Stimulated activated CD4-positive, alpha-beta T cell treated with anti-CD3 and anti-CD28 coated beads, TNF-alpha, amount 100 ng/mL, for 48 hours (primary cell): Measurements from ENCODE around the gene KDM4B.
"Not testable (repeated sequence)": the region's sequence is repeated elsewhere in the genome, so short reads cannot be mapped to it uniquely, and the experiment has no call there.

Experiments used
- DNase-seq, 3 donors: peaks; one replicate each; pipeline ENCODE4 v3.0.0-alpha.2; 2020; ENCODE audit warnings: low read depth in 3 of 3

KDM4B gene

DNA sequence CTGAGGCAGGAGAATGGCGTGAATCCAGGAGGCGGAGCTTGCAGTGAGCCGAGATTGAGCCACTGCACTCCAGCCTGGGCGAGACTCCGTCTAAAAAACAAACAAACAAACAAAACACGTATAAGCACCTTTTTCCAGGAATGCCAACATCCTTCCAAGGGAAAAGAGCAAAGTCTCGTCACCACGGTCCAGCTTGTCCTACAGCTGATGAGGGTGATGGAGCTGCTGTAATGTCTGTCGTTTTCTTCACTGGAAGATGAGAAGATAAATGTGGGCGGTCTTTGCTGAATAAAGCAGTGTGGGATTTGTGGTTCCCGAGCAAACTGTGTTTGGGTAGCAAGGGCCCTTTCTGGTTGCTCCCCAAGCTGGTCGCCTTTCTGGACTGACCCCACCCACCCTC is 205.1 kb downstream of the KDM4B start:
- no peak for DNase-seq

DNA sequence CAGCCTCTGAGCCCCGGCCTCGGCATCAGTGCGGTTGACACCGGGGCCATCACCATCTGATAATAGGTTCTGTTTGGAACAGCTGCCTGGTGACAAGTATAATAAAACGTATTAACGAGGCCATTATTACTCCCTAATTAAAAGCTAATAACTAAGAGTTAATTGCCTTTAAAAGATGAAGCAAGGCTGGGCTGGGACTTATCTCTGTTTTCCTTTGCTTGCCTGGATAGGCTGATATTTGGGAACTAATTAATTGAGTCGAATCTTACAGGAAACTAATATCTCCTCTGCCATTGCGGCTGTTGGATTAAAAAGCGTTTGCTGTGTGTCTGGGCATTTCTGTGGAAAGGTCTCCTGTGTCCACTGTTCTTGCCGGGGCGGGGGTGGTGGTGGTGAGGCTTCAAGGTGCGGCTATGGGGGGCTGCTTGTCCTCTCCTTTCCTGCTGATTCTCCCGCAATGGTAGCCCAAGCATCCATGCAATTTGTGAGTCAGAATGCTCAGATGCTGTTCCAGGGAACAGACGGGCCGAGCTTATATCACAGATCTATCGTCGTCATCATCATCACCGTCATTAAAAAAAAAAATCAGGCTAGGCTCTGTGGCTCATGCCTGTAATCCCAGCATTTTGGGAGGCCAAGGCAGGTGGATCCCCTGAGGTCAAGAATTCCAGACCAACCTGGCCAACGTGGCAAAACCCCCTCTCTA is 209.0 kb downstream of the KDM4B start:
- no peak for DNase-seq

DNA sequence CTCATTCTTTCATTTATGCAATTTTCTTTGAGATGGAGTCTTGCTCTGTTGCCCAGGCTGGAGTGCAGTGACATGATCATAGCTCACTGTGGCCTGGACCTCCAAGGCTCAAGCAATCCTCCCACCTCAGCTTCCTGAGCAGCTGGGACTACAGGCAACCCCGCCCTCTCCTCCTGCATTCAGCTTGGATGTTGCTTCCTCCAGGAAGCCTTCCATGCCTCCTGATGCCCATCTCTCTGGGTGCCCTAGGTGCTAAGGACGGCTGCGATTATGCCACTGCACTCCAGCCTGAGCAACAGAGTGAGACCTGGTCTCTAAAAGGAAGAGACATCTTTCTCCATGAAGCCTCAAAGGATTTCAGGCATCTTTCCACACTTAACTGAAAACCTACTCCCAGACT is 209.9 kb downstream of the KDM4B start:
- DNase-seq: no peak

DNA sequence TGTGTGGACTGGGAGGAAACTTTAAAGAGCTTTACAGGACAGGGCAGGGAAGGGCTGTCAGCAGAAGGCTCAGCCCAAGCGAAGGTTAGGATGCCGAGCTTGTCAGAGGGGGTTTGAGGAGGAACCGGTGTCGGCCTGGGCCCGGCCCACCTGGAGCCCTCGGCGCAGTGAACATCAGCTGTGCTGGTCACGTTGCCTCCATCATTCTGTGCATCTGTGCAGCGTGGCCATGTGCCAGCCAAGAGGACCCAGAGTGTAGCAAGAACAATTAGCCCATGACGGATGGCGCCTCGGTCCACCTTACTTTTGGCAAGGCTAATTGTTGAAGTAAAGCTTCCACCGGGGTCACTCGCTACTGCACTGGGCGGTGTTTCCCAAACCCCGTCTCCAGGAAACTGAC is 210.3 kb downstream of the KDM4B start:
- no peak for DNase-seq

DNA sequence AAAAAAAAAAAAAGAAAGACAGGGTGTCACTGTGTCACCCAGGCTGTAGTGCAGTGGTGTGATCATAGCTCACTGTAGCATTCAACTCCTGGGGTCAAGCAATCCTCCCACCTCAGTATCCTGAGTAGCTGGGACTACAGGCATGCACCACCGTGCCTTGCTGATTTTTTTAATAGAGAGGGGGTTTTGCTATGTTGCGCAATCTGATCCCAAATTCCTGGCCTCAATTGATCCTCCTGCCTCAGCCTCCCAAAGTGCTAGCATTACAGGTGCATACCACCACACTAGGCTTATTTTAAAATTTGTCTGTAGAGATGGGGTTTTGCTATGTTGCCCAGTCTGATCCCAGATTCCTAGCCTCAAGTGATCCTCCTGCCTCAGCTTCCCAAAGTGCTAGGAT is 212.4 kb downstream of the KDM4B start:
- no peak for DNase-seq

DNA sequence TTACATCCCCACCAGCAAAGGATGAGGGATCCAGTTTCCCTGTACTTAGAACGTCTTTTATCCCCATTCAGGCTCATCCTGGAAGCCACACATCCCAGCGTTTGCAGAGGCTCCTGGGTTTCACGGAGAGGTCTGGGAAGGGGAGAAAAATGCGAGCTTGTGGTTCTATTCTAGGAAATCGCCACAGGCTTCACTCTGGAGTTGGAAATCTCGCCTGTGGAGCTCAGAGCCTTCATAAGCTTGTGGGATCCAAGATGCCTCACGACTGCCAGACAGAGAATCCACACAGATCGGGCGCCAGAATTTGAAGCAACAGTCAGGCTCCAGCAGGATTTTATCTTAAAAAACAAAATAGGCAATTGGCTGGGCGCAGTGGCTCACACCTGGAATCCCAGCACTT is 213.8 kb downstream of the KDM4B start:
- no peak for DNase-seq

DNA sequence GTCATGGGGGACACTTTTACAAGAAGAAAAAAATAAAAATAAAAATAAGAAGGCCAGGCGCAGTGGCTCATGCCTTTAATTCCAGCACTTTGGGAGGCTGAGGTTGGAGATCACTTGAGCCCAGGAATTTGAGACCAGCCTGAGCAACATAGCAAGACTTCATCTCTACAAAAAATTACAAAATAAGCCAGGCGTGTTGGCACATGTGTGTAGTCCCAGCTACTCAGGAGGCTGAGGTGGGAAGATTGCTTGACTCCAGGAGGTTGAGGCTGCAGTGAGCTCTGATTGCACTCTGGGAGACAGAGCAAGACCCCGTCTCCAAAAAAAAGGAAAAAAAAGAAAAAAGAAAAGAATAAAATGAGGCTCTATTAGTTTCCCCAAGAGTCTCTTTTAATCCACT is 214.7 kb downstream of the KDM4B start:
- no peak for DNase-seq

DNA sequence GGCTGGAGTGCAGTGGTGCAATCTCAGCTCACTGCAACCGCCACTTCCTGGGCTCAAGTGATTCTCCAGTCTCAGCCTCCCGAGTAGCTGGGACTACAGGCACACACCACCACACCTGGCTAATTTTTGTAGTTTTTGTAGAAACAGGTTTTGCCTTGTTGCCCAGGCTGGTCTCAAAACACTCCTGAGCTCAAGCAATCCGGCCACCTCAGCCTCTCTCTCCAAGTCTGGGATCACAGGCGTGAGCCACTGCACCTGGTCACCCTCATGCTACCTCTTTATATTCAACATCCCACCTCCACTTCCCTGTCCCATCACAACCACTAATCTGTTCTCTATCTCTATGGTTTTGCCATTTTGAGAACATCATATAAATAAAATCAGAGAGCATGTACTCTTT is 216.0 kb downstream of the KDM4B start:
- DNase-seq: no peak

DNA sequence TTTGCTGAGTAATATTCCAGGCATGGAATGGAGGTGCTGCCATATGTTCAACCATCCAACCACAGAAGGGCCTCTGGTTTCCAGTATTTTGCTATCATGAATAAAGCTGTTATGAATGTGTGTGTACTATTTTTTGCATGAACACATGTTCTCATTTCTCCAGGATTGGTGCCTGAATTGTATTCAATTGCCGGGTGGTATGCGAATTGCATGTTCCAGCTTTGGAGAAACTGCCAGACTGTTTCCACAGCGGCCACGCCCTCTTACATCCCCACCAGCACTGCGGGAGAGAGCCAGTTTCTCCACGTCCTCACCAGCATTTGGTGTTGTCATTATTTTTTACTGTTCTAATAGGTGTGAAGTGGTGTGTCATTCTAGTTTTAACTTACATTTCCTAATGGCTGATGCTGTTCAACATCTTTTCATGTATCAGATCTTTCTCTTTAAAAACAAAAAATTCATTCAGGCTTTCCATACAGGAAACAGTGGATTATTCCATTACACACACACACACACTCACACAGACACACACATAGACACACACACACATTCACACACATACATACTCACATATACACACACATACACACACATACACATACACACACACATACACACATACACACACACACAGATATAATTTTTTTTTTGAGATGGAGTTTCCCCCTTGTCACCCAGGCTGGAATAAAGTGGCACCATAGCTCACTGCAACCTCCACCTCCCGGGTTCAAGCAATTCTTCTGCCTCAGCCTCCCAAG is 217.6 kb downstream of the KDM4B start:
- no peak for DNase-seq

DNA sequence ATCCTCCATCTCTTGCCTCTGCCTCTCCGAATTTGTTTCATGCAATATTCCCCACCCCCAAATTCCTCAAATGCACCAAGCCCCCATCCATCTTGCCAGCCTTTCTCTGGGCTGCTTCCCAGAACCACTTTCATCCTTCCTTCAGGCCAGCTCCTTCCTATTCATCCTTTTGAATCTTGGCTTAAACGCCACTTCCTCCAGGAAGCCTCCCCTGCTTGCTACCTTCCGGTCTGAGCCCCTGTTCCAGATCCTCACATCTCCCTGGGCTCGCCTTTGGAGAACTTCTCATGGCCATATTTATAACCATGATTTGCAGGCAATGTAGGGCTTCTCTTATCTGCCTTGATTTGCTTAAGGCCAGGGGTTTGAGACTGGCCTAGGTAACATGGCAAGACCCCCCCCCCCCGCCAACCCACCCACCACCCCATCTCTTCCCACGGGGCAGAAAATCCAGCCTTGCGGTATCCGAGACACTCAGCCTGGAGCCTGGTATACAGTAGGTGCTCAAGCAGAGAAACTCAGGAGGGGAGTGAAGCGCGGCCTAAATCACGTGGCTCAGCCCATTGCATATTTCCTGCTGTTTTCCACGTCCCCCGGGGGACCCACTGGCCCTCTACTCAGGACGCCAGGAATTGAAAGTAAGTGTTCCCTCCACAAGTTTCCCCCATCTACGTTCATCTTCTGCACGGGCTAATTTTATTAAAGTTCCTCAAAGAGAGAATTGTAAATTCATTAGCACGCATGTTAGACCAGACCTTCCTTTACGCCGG is 219.8 kb downstream of the KDM4B start:
- DNase-seq: no peak

DNA sequence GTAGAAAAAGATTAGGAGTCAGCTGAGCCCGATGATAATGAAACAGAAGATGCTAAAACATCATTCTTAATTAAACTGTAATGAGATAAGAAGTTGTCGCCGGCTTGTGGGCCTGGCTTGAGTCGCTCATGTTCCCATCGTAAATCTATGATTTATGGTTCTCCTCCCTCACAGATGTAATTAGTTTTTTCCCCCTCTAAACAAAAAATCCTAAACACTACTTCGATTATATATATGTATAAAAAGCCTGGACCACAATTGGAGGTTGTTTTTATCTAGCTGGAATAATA is 220.3 kb downstream of the KDM4B start:
- no peak for DNase-seq

DNA sequence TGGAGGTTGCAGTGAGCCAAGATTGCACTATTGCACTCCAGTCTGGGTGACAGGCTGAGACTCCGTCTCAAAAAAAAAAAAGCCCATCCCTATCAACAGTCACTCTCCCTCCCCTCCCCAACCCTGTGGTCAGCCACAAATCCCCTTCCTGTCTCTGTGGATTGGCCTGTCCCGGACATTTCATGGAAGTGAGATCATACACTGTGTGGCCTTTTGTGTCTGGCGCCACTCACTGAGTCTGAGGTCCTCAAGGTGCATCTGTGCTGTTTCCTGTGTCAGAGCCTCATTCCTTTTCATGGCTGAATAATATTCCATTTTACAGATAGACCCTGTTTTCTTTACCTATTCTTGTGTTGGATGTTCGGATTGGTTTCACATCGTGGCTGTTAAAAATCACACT is 222.2 kb downstream of the KDM4B start:
- no peak for DNase-seq

DNA sequence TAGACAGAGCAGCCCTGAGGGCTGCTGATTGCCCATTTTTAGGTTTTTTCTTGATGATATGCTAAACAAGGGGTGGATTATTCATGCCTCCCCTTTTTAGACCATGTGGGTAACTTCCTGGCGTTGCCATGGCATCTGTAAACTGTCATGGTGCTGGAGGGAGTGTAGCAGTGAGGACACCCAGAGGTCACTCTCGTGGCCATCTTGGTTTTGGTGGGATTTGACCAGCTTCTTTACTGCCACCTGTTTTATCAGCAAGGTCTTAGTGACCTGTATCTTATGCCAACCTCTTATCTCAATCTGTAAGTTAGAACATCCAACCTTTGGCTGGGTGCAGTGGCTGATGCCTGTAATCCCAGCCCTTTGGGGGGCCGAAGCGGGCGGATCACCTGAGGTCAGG is 223.7 kb downstream of the KDM4B start:
- DNase-seq: no peak

DNA sequence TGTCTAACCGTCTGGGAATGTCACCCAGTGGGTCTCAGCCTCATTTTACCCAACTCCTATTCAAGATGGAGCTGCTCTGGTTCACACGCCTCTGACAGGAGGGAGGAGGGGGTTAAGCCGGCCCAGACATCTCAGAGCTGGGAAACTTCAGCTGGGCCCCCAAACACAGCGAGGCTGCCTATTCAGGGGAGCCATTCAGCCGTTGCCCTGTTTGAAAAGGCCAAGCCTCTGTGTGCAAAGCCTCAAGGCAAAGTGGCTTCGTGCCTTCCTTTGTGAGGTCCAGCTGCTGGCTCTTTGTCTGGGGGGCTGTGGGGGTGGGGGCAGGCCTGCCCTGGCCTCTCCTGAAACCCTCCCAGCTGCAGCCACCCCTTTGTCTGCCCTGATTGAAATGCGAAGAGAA is 224.3 kb downstream of the KDM4B start:
- DNase-seq: no peak

DNA sequence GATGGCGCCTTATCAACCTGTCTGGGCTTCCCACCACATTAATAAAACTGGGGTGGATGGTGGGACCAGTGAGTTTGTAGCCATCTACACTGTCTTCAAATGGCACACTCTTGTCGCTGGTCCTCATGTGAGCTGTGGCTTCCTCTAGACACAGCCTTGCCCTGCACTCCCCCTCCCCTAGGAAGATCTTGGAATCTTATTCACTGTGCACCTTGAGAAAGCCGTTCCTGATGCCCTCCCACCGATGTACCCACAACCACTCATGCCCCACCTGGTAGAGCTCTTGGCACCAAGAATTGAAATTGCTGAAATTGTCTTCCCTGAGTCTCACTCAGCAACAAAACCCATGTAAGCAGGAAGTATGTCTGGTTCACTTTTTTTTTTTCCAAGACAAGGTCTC is 225.7 kb downstream of the KDM4B start:
- DNase-seq: no peak

DNA sequence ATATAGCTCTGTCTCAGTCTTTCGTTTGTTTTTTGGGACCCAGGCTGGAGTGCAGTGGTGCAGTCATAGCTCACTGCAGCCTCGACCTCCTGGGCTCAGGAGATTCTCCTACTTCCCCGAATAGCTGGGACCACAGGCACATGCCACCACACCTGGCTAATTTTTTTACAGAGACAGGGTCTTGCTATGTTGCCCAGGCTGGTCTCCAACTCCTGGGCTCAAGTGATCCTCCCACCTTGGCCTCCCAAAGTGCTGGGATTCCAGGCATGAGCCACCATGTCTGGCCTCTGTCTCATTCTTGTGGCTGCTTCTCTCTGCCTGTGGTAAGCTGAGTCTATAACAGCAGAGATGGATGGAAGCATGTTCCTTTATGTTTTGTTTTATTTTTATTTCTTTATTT is 226.7 kb downstream of the KDM4B start:
- DNase-seq: not testable (repeated sequence)

DNA sequence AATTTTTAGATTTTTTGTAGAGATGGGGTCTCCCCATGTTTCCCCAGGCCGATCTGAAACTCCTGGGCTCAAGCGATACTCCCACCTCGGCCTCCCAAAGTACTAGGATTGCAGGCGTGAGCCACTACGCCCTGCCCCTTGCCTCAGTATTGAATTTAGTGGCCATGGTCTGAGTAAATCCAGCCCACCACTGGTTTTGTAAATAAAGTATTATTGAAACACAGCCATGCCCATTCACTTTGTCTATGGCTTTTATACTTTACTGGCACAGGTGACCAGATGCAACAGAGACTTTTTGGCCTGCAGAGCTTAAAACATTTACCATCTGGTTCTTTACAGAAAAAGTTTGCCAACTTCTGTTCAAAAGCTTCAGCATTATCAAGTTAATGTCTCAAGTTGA is 227.9 kb downstream of the KDM4B start:
- DNase-seq: no peak

DNA sequence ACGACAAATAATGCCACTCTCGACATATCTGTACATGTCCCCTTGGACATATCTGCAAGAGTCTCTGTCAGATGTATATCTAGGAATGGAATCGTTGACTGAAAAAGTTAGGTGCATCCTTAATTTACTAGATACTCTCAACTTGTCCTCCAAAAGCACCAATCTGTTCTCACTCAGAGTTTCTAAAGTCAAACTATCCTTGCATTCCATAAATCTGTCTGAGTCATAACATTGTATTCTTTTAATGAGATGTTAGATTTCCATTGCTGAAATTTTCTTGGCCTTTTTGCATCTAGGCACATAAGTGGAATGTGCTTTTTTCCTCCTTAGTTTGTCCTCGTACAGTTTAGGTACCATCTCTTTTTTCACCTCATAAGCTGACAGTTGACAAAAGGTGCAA is 231.9 kb downstream of the KDM4B start:
- DNase-seq: no peak

DNA sequence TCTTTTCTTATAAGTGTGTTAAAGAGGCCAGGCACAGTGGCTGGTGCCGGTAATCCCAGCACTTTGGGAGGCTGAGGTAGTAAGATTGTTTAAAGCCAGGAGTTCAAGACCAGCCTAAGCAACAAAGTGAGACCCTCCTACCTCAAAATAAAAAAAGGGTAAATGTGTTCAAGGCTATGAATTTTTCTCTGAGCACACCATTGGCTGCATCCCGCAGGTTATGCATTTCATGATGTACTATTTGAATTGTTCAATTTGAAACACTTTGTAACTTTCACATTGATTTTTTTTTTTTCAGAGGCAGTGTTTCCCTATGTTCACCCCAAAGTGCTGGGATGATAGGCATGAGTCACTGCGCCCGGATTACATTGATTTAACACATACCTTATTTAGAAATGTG is 233.6 kb downstream of the KDM4B start:
- no peak for DNase-seq
